Neuronal stem cell (in vitro differentiated cells): Measurements from ENCODE around the gene DDX27.
A peak's percentile ranks its signal among the peaks of the same experiment; 100 is the strongest.
"Not testable (repeated sequence)": the region's sequence is repeated elsewhere in the genome, so short reads cannot be mapped to it uniquely, and the experiment has no call there.

Source experiments
- DNase-seq: peaks from one replicate; pipeline ENCODE4 v3.0.0-alpha.2; 2013; ENCODE audit warnings: low spot score
- H2AFZ ChIP-seq: one replicate; pipeline ENCODE4 v1.6.1; 2013; ENCODE audit warnings: mild to moderate bottlenecking, low read length, inconsistent platforms
- H2AK5ac ChIP-seq: 2 replicates; pipeline ENCODE4 v1.6.1; 2013; ENCODE audit warnings: low read depth, mild to moderate bottlenecking, inconsistent platforms, low read length, moderate library complexity, mixed read lengths
- H2BK120ac ChIP-seq: 2 replicates; pipeline ENCODE4 v1.6.1; 2013; ENCODE audit warnings: low read depth, mild to moderate bottlenecking, inconsistent platforms, low read length, moderate library complexity, mixed read lengths
- H2BK12ac ChIP-seq: one replicate; pipeline ENCODE4 v1.6.1; 2013; ENCODE audit warnings: low read length, inconsistent platforms
- H2BK15ac ChIP-seq: 2 replicates; pipeline ENCODE4 v1.6.1; 2013; ENCODE audit warnings: mild to moderate bottlenecking, low read length, inconsistent platforms, mixed read lengths
- H2BK5ac ChIP-seq: one replicate; pipeline ENCODE4 v1.6.1; 2013; ENCODE audit warnings: inconsistent platforms, mild to moderate bottlenecking, low read length, moderate library complexity
- H3K14ac ChIP-seq: one replicate; pipeline ENCODE4 v1.6.1; 2013; ENCODE audit warnings: low read length, inconsistent platforms
- H3K18ac ChIP-seq: 2 replicates; pipeline ENCODE4 v1.6.1; 2013; ENCODE audit warnings: low read length, inconsistent platforms
- H3K23ac ChIP-seq: 2 replicates; pipeline ENCODE4 v1.6.1; 2013; ENCODE audit warnings: low read depth, mild to moderate bottlenecking, mixed read lengths, low read length, inconsistent platforms; ENCODE audit not compliant: poor library complexity
- H3K27ac ChIP-seq: replicated peaks from 3 replicates; pipeline ENCODE4 v1.5.1; 2013; ENCODE audit warnings: low read length, inconsistent platforms
- H3K27me3 ChIP-seq, 3 experiments: 2 replicates each; pipeline ENCODE4 v1.6.1; 2013; ENCODE audit warnings: low read length in 3 of 3, mild to moderate bottlenecking in 2 of 3, inconsistent platforms in 1 of 3, low read depth in 1 of 3, mixed read lengths in 1 of 3, moderate library complexity in 1 of 3; ENCODE audit not compliant: control insufficient read depth in 3 of 3, insufficient read depth in 3 of 3
- H3K36me3 ChIP-seq, 2 donors: replicated peaks in 1 of 2; 2 replicates each; pipeline ENCODE4 v1.6.1; 2013; ENCODE audit warnings: low read length in 2 of 2; ENCODE audit not compliant: control insufficient read depth in 2 of 2, insufficient read depth in 2 of 2
- H3K4ac ChIP-seq: 2 replicates; pipeline ENCODE4 v1.6.1; 2013; ENCODE audit warnings: inconsistent platforms, mild to moderate bottlenecking, low read length, moderate library complexity
- H3K4me1 ChIP-seq, 2 donors: 1 replicate in 1 of 2; 2 replicates in 1 of 2; pipeline ENCODE4 v1.6.1; 2013; ENCODE audit warnings: low read length in 2 of 2, low read depth in 1 of 2; ENCODE audit not compliant: control insufficient read depth in 2 of 2, insufficient read depth in 1 of 2
- H3K4me2 ChIP-seq: one replicate; pipeline ENCODE4 v1.6.1; 2013; ENCODE audit warnings: mild to moderate bottlenecking, low read length, inconsistent platforms; ENCODE audit not compliant: insufficient read depth, poor library complexity, severe bottlenecking
- H3K4me3 ChIP-seq, 2 donors: 2 replicates each; pipeline ENCODE4 v1.5.1; 2013; ENCODE audit warnings: low read length in 2 of 2, mild to moderate bottlenecking in 2 of 2, inconsistent platforms in 1 of 2, moderate library complexity in 1 of 2
- H3K79me1 ChIP-seq: one replicate; pipeline ENCODE4 v1.6.1; 2013; ENCODE audit warnings: low read depth, mild to moderate bottlenecking, inconsistent platforms, low read length, moderate library complexity
- H3K9ac ChIP-seq: one replicate; pipeline ENCODE4 v1.6.1; 2013; ENCODE audit warnings: mild to moderate bottlenecking, low read depth, low read length, inconsistent platforms; ENCODE audit not compliant: poor library complexity
- H3K9me3 ChIP-seq, 2 donors: replicated peaks in 1 of 2; 2 replicates each; pipeline versions ENCODE3 to v1.6.1; 2013; ENCODE audit warnings: low read length in 2 of 2, mild to moderate bottlenecking in 2 of 2, inconsistent platforms in 1 of 2, low read depth in 1 of 2, mixed read lengths in 1 of 2, moderate library complexity in 1 of 2; ENCODE audit not compliant: control insufficient read depth in 2 of 2, insufficient read depth in 1 of 2
- H4K8ac ChIP-seq: one replicate; pipeline ENCODE4 v1.6.1; 2013; ENCODE audit warnings: low read depth, mild to moderate bottlenecking, inconsistent platforms, low read length, moderate library complexity
- H4K91ac ChIP-seq: one replicate; pipeline ENCODE4 v1.6.1; 2013; ENCODE audit warnings: low read length, low read depth, mild to moderate bottlenecking, inconsistent platforms; ENCODE audit not compliant: poor library complexity
- WGBS, 2 donors: extraction: QIAGEN DNeasy Blood & Tissue Kit; methylation state at CpG; one replicate each; pipeline ENCODE4 v1.1.7; 2013; ENCODE audit warnings: missing lambda C conversion rate in 2 of 2, mixed read lengths in 1 of 2; ENCODE audit not compliant: insufficient read length in 2 of 2, insufficient replicate concordance in 1 of 2; ENCODE audit errors: extremely low coverage in 2 of 2; 5-methylcytosine and 5-hydroxymethylcytosine counted together

Gene DDX27

GRCh38 chr20:49187851-49188641 is 31.2 kb upstream of the DDX27 start, which contains the start of gene STAU1:
STAU1 (minus strand) TSS chr20:49188334; CDS start chr20:49166201, 22,133 bp downstream.
- no CpG with 5 or more reads among the region's 89 CpGs for WGBS, 2 donors
- H3K4me3 ChIP-seq, result peak within 1 kb of the TSS; percentile 68 to 99
- no peak within 1 kb of the TSS for H2BK12ac ChIP-seq
- H2BK120ac ChIP-seq, result peak within 1 kb of the TSS; percentile 87
- H3K18ac ChIP-seq, result peak within 1 kb of the TSS; percentile 94
- no peak within 1 kb of the TSS for H4K8ac ChIP-seq
- H3K36me3 ChIP-seq, result peaks cover 0 to 21% of the 10 kb centered on the region in 2 donors
- no peak within 1 kb of the TSS for H2BK15ac ChIP-seq
- no peaks in the 10 kb centered on the region for H3K27me3 ChIP-seq
- H2BK5ac ChIP-seq, result peak within 1 kb of the TSS; percentile 53
- peak; percentile 93 for DNase-seq
- H3K23ac ChIP-seq, result peak within 1 kb of the TSS; percentile 93
- H3K4ac ChIP-seq, result no peak within 1 kb of the TSS
- H3K27ac ChIP-seq, result peak within 1 kb of the TSS; percentile 67
- H2AFZ ChIP-seq, result peak within 1 kb of the TSS; percentile 89
- H2AK5ac ChIP-seq, result no peak within 1 kb of the TSS
- peaks cover 2% of the 10 kb centered on the region for H3K79me1 ChIP-seq
- no peak within 1 kb of the TSS for H4K91ac ChIP-seq
- H3K4me2 ChIP-seq, result peak within 1 kb of the TSS; percentile 63
- H3K4me1 ChIP-seq, result peaks cover 0 to 3% of the 10 kb centered on the region in 2 donors
- peak within 1 kb of the TSS; percentile 89 for H3K14ac ChIP-seq
- H3K9me3 ChIP-seq, result no peaks in the 10 kb centered on the region
- peak within 1 kb of the TSS; percentile 97 for H3K9ac ChIP-seq

- not testable (repeated sequence) for H4K91ac ChIP-seq, H3K9me3 ChIP-seq, H3K27me3 ChIP-seq, H2BK12ac ChIP-seq, H3K4me3 ChIP-seq, H2BK15ac ChIP-seq, H3K4me1 ChIP-seq, H2AK5ac ChIP-seq, H3K4me2 ChIP-seq, H3K79me1 ChIP-seq, H2AFZ ChIP-seq, H3K18ac ChIP-seq, H4K8ac ChIP-seq, H3K27ac ChIP-seq, H3K36me3 ChIP-seq, H3K14ac ChIP-seq, H2BK5ac ChIP-seq, H3K9ac ChIP-seq, H3K4ac ChIP-seq, H2BK120ac ChIP-seq, DNase-seq, H3K23ac ChIP-seq
- no CpG with 5 or more reads among the region's 11 CpGs for WGBS, 2 donors
Observed at GRCh38 chr20:49192944-49193518, 26.2 kb upstream of the DDX27 start.

- WGBS, 2 donors, result no CpG with 5 or more reads among the region's 4 CpGs
- no peak overlapping the region for H3K4me2 ChIP-seq
- H3K9me3 ChIP-seq, result no peaks in the 10 kb centered on the region
Observed at GRCh38 chr20:49199729-49200293, 19.4 kb upstream of the DDX27 start.

GRCh38 chr20:49203011-49203410 is 16.2 kb upstream of the DDX27 start:
- H3K23ac ChIP-seq, result no peak overlapping the region
- H2AK5ac ChIP-seq, result no peak overlapping the region
- no peak overlapping the region for H3K18ac ChIP-seq
- no peaks in the 10 kb centered on the region for H3K79me1 ChIP-seq
- no peak overlapping the region for H3K4me2 ChIP-seq
- no peak overlapping the region for H3K9ac ChIP-seq
- H3K4me1 ChIP-seq, result no peaks in the 10 kb centered on the region
- H4K8ac ChIP-seq, result no peak overlapping the region
- no peak overlapping the region for H2BK5ac ChIP-seq
- no peak overlapping the region for H4K91ac ChIP-seq
- no peak overlapping the region for H2BK15ac ChIP-seq
- no peak overlapping the region for H2BK120ac ChIP-seq
- H3K36me3 ChIP-seq, result no peaks in the 10 kb centered on the region
- no peak overlapping the region for H2AFZ ChIP-seq
- no peak overlapping the region for H3K4ac ChIP-seq
- no CpG with 5 or more reads among the region's 7 CpGs for WGBS, 2 donors
- no peaks in the 10 kb centered on the region for H3K9me3 ChIP-seq
- H3K4me3 ChIP-seq, result no peak overlapping the region
- DNase-seq, result no peak
- no peak overlapping the region for H2BK12ac ChIP-seq
- H3K27ac ChIP-seq, result no peak overlapping the region
- no peaks in the 10 kb centered on the region for H3K27me3 ChIP-seq
- no peak overlapping the region for H3K14ac ChIP-seq

More at GRCh38 chr20:49199729-49200293, 19.4 kb upstream of the DDX27 start:
- H3K36me3 ChIP-seq, result no peaks in the 10 kb centered on the region
- H4K91ac ChIP-seq, result no peak overlapping the region
- H2AK5ac ChIP-seq, result no peak overlapping the region
- H3K79me1 ChIP-seq, result no peaks in the 10 kb centered on the region
- no peak overlapping the region for H3K4ac ChIP-seq
- H3K27ac ChIP-seq, result no peak overlapping the region
- H2BK120ac ChIP-seq, result no peak overlapping the region
- H2BK15ac ChIP-seq, result no peak overlapping the region
- H3K9ac ChIP-seq, result no peak overlapping the region
- no peak overlapping the region for H2BK5ac ChIP-seq
- H3K18ac ChIP-seq, result no peak overlapping the region
- no peak overlapping the region for H4K8ac ChIP-seq
- DNase-seq, result no peak
- no peak overlapping the region for H2BK12ac ChIP-seq
- no peaks in the 10 kb centered on the region for H3K27me3 ChIP-seq
- H2AFZ ChIP-seq, result no peak overlapping the region
- H3K23ac ChIP-seq, result no peak overlapping the region
- no peak overlapping the region for H3K4me3 ChIP-seq
- H3K14ac ChIP-seq, result no peak overlapping the region
- no peaks in the 10 kb centered on the region for H3K4me1 ChIP-seq
